DMS 273 (cell line): Measurements from ENCODE around the gene AUTS2.

Source experiments
- DNase-seq: peaks from one replicate; lab custom pipeline; 2025; ENCODE audit not compliant: unreplicated experiment; lab: John Stamatoyannopoulos, UW

AUTS2 gene

GRCh38 chr7:69622960-69623359 lies 24.7 kb downstream of the AUTS2 start:
- no peak for DNase-seq

DNA sequence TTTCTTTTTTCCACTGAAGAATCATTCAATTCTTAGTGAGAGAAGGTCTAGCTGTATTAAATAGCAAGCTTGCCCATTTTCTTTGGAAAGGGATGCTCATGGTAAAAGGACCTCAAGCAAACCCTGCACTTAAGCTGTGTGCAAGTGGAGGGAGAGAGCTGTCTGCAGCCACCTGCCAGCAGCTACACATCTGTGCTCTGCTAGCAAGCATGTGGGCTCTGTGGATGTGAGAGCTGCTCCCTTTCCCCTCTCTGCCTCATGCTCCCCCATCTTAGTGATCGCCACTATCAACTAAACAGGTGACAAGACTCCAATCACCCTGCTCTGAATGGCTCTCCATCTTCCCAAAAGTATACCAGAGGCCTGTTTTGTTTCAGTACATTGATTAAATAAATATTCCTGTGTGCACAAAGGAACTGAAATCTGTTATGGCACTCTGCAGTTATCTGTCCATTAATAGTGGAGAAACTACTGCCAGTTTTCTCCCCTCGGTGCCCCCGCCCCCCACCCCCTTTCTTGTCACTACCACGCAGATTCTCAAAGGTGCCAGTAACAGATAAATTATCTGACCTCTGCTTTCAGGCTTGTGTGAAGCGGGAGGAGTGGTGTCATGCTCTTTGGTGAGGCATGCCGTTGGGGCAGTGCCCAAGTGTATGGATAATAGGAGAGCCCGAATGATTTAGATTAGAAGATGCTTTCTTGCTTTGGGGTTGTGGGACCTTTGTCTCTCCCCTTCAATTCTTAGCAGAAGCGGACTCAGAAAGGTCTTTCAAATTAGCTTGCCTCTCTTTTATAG lies 26.4 kb downstream of the AUTS2 start:
- peak; percentile 84 for DNase-seq

- DNase-seq: no peak
These were observed 27.0 kb downstream of the AUTS2 start for GRCh38 chr7:69625238-69625637.

DNA sequence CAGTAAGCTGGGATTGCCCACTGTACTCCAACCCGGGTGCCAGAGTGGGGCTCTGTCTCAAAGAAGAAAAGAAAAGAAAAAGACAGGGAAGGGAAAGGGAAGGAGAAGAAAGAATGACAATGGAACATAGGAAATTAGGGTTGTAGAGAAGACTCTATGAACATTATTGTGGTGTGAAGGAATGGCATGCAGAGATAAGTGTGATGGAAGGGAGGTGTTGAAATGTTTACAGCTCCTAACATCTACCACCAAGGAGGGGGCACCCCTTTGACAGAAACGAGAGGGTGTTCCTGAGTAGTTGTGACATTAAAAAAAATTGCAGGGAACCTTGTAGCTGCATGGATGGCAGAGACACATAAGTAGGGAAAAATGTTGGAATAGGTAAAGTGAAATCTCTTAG lies 27.5 kb downstream of the AUTS2 start:
- no peak for DNase-seq

DNA sequence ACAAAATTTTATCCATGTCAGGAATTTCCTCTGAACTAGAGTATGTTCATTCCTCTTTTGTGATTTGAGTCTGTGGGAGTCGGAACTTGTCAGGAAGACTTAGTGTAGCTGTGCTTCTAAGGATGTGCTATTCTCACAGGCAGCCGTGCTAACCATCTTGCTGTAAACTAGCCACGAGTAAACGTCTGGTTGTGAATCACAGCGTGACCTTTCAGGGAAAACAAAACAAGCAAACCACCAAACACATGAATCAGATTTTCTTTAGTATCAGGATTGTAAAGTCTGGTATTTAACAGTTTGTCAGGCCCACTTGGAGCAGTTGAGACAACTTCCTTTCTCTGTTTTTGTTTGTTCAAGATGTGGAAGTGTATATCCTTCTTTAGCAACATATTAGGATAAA lies 32.0 kb downstream of the AUTS2 start:
- DNase-seq: no peak

DNA sequence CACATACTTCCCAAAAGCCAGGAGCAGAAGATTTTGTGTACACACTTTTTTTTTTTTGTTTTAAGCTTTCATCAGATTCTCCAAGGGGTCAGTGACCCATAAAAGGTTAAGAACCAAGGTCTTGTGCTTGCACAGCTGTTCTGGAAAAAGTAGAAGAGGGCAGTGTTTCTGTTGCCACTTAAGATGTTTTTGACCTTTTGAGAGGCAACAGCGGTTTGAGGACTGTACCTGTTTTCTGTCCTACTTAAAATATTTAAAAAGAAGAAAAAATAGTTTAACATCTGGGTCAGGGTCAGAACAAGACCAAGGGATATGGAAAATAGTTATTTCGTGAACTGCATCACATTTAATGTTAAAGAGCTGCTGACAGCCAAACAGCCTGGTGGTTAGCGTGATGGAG lies 32.9 kb downstream of the AUTS2 start:
- no peak for DNase-seq

GRCh38 chr7:69632280-69632679 lies 34.0 kb downstream of the AUTS2 start:
- DNase-seq: no peak

DNA sequence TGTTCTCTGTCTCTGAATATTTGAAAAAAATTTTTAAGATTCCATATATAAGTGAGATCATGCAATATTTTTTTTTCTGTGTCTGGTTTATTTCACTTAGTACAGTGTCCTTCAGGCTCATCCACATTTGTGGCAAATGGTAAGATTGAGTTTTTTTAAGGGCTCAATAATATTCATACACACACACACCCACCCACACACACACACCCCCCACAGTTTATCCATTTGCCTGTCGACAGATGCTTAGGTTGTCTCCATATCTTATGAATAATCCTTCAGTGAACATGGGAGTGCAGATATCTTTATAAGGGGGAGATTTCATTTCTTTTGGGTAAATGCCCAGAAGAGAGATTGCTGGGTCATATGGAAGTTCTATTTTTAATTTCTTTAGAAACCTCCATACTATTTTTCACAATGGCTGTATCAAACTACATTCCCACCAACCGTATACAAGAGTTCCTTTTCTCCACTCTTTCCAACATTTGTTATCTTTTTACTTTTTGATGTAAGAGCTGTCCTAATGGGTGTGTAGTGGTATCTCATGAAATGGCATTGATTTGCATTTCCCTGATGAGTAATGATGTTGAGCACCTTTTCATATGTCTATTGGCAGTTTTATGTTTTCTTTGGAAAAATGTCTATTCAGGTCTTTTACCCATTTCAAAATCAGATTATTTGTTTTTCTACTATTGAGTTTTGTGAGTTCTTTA lies 35.0 kb downstream of the AUTS2 start:
- DNase-seq: peak; percentile 71

DNA sequence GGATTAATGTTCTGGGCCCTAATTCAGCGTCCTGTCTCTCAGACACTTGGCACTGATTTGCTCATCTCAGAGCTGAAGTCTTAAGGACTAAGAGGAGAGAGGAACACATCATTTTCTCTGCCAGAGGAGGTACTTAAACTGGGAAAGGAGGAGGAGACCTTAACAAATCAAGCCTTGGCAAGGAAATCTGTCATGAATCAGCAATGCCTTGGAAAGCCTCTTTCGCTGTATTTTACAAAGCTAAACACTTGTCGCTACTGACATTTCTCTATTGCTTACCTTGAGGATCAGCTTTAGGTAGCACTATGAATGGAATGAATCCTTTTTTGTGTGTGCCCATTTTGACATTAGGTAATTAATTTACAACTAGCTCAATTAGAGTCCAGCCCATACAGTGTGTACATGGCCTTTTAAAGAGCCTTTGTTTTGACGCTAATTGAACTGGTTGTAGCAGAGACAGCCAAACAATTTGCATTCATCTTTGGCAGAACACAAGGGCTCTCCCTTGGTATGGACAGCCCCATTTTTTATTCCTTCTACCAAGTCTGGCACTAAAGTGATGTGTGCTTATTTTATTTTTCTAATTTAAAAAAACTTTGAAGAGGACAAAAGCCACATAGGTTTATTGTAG lies 37.4 kb downstream of the AUTS2 start:
- no peak for DNase-seq

- DNase-seq: no peak
These were observed 40.4 kb downstream of the AUTS2 start for GRCh38 chr7:69638674-69639073.

DNA sequence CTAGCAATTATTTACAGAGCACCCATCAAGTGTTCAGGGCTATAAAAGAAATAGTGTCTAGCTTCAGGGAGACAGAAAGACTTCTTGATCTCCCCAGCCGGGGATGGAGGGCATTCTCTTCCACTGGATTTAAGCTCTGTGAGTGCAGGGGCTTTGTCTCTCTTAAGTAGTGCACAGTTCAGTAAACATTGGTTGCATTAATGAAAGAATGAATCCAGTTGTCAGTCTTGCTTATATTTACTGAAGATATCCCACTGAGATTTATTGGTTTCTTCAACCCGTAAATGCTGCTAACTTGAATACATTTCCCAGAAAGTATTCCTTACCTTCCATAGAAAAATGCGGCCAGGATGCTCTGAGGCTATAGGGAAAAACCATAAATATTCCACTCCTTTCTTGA lies 41.9 kb downstream of the AUTS2 start:
- no peak for DNase-seq

DNA sequence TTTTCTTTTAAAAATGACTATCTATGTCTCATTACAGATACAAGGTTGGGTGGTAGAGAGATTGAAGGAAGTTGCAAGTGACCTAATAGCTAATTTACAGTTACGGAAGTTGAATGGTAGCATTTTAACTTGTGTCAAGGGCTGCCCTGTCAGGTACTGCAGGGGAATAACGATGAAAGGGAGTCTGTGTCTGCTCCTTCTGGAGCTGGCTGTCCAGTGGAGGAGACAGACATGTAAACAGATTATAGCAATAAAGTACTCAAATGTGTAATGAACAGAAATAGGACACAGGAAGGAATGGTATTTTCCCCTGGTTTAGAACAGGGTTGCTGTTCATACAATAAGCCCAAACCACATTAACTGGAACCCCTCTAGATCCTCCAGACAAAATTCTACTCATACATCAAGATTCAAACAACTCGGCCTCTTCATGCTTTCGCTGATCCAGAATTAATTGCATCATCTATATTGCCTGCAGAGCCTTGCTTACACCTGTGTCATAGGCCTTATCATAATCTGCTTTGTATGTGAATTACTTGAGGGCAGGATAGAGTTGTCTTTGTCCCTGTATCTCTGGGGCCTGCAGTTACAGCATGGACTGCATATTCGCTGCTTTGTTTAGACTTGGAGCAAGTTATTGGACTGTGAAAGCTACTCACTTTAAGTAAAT lies 42.8 kb downstream of the AUTS2 start:
- no peak for DNase-seq

- no peak for DNase-seq
These were observed 45.0 kb downstream of the AUTS2 start for GRCh38 chr7:69643265-69643664.

GRCh38 chr7:69643708-69644445 lies 45.6 kb downstream of the AUTS2 start:
- no peak for DNase-seq

- DNase-seq: no peak
These were observed 47.4 kb downstream of the AUTS2 start for GRCh38 chr7:69645683-69646082.

DNA sequence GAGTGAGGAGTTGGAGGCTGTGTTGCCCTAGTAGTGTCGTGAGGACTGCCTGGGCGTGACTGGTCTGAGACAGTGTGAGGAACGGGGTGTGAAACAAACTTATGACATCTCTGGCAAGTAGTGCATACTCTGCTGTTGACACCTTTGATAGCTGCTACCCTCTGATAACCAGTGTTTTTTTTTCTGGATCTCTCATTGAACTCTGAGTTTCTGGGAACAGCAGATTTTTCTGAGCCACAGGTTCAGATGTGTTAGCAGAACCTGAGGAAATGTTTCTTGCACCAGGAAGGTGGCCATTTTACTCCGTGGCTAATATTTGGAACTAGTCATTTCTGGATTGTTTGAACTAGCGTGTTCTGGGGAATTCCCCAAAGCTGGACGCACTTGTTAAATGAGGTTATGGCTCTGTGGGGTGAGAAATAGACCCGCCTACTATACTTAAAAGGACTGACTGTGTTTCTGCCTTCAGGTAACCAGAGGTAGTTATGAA lies 52.9 kb downstream of the AUTS2 start:
- no peak for DNase-seq

DNA sequence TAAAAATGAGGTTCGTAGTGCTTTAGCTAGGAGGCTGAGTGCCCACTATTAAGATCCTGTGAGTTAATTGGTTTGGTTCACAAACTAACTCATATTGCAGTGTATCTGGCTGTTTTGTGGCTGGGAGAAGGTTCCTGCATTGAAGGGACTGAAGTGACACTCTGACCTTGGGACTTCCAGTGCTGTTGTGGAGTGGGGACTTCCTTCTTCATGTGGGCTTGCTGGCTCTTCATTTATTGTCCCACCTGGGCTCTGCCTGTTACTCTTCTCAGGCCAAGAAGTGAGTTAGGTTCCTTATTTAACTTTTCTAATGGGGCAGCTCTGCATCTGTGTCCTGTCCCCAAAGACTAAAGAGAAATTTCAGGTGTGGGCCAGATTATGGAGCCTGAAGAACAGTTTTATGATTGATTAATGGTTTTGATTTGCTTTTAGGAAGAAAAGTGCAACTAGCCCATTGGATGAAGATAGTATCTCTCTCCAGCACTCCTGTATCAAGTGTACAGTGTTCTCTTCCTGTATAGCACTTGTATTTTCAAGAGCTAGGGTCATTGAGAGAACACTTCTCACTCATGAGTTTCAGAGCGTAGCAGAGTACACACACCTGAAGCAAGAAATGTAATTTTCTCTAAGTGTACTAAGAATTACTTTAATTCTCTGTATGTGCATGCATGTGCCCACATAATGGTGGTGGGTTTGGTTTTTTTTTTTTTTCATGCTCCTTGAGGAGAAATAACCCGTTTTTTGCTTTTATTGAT lies 54.8 kb downstream of the AUTS2 start:
- DNase-seq: no peak

DNA sequence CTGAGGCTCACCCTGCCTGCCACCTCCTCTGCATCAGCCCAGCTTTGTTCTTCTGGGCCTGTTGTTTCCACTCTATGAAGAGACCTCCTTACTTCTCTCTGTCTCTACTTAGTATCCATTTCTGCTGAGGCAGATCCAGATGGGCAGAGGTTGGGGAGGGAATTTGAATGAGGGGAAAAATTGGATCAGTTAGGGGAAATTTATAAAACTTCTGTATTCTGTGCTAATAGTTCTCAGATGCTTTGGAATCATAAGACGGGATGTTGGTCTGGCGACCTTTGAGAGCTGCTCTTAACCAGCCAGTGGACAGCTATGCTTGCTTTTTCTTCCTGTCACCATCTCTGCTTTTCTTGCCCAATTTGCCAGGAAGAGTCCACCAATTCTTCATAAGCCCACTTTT lies 55.5 kb downstream of the AUTS2 start:
- no peak for DNase-seq

DNA sequence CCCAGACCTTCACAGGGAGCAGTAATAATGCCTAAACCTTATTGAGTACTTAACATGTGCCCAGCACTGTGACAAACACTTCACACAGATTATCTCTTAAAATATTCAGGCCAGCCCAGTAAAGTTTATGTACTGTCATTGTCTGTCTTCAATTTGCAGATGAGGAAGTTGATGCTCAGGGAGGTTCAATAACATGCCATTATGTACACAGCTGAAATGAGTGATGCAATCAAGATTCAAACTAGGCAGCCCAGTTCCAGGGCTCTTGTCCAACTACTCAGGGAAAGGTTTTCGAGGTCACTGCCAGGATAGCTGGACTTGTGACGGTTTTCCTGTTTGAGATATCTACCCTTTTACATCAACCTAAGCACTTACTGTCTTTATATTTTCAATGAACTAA lies 56.1 kb downstream of the AUTS2 start:
- peak; percentile 33 for DNase-seq
